Activated T-cell treated with anti-CD3 and anti-CD28 coated beads for 48 hours (primary cell): ENCODE measurements around the gene TSPAN9.

Experiments used
- DNase-seq: peaks from one replicate; pipeline ENCODE4 v3.0.0-alpha.2; 2020; ENCODE audit warnings: low read depth

Gene TSPAN9

GRCh38 chr12:3316776-3317480 is 239.7 kb downstream of the TSPAN9 start:
- no peak for DNase-seq

GRCh38 chr12:3317481-3317815 is 240.3 kb downstream of the TSPAN9 start:
- no peak for DNase-seq

GRCh38 chr12:3317841-3318501 is 240.8 kb downstream of the TSPAN9 start:
- no peak for DNase-seq

- no peak for DNase-seq
Observed at GRCh38 chr12:3319723-3320492, 242.7 kb downstream of the TSPAN9 start.

GRCh38 chr12:3320881-3321509 is 243.8 kb downstream of the TSPAN9 start:
- no peak for DNase-seq

- no peak for DNase-seq
Observed at GRCh38 chr12:3321881-3322280, 244.7 kb downstream of the TSPAN9 start.

- DNase-seq, result no peak
Observed at GRCh38 chr12:3323002-3323685, 246.0 kb downstream of the TSPAN9 start.

GRCh38 chr12:3325736-3326135 is 248.6 kb downstream of the TSPAN9 start:
- DNase-seq, result no peak

- no peak for DNase-seq
Observed at GRCh38 chr12:3326156-3326849, 249.1 kb downstream of the TSPAN9 start.

GRCh38 chr12:3326850-3327780 is 249.9 kb downstream of the TSPAN9 start:
- no peak for DNase-seq

- DNase-seq, result no peak
Observed at GRCh38 chr12:3328081-3328480, 250.9 kb downstream of the TSPAN9 start.

- DNase-seq, result no peak
Observed at GRCh38 chr12:3328571-3328970, 251.4 kb downstream of the TSPAN9 start.

- DNase-seq, result no peak
Observed at GRCh38 chr12:3329361-3329760, 252.2 kb downstream of the TSPAN9 start.

GRCh38 chr12:3330976-3331510 is 253.9 kb downstream of the TSPAN9 start:
- DNase-seq, result no peak

GRCh38 chr12:3332188-3332587 is 255.0 kb downstream of the TSPAN9 start:
- no peak for DNase-seq

GRCh38 chr12:3333583-3333982 is 256.4 kb downstream of the TSPAN9 start:
- no peak for DNase-seq

GRCh38 chr12:3333991-3334391 is 256.8 kb downstream of the TSPAN9 start:
- DNase-seq, result no peak

- no peak for DNase-seq
Observed at GRCh38 chr12:3335078-3335487, 257.9 kb downstream of the TSPAN9 start.
